Suppressor macrophage treated with lipopolysaccharide for 4 hours (primary cell): ENCODE measurements around the gene RPP30.

Source experiments
- DNase-seq: peaks from one replicate; pipeline ENCODE4 v3.0.0-alpha.2; 2020

RPP30 gene

DNA sequence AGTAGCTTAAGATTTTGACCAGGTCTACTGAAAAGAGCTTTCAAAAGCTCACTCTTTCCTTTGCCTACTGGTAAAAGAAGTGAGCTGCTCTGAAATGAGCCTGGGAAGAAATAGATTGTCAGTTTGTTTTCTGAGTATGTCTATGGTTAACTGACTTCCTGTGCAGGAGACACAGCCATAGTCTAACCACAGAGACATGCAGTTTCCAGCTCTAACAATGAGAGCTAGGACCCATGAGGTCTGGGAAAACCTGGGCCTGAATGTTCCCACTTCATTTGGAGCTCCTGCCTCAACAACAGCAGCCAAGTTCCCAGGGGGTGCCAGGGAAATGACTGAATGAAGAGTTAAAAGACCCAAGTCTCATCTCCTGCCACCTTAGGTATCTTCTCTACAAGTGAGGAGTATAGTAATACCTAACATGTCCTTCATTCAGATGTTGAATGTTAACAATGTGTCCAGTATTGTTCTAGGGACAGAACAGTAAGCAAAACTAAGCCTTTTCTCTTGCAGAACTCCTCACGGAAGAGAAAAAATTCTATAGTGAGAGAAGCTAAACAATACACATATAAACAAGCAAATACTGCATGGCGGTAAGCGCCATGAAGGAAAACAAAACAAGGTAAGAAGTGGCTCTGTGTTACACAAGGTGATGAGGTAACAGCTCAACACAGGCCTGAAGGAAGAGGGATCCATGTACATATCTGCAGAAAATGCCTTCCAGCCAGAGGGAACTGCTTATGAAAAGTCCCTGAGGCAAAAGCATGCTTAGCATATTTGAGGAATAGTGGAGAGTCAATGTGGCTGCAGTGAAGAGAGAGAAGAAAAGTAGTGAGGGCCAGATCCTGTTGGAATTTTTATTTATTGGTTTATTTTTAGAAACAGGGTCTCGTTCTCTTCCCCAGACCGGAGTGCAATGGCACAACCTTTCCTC lies 75.5 kb downstream of the RPP30 start:
- DNase-seq, result no peak
